ENCODE measurements around the gene ARHGDIG.

Gene ARHGDIG

GRCh38 chr16:281660-282255 is 1.4 kb downstream of the ARHGDIG start:
- DNase-seq: no peak

GRCh38 chr16:282491-282890 is 2.1 kb downstream of the ARHGDIG start:
- no peak for DNase-seq

GRCh38 chr16:283033-283805 is 2.8 kb downstream of the ARHGDIG start, which contains the start of gene PDIA2:
Gene PDIA2, plus strand, starts transcription at chr16:283164. Its CDS starts 6 bp downstream, at chr16:283170.
- DNase-seq: no peak

GRCh38 chr16:284204-285120 is 4.1 kb downstream of the ARHGDIG start:
- no peak for DNase-seq

GRCh38 chr16:285146-286055 is 5.0 kb downstream of the ARHGDIG start:
- DNase-seq: no peak

GRCh38 chr16:286491-287297 is 6.3 kb downstream of the ARHGDIG start:
- DNase-seq: no peak

- DNase-seq: peak; percentile 70
Measured at GRCh38 chr16:287298-287811, 7.0 kb downstream of the ARHGDIG start.

GRCh38 chr16:287981-288920 is 7.9 kb downstream of the ARHGDIG start:
- DNase-seq: no peak

GRCh38 chr16:289395-289997 is 9.1 kb downstream of the ARHGDIG start:
- DNase-seq: no peak

- DNase-seq: no peak
Measured at GRCh38 chr16:290015-290680, 9.8 kb downstream of the ARHGDIG start.

- no peak for DNase-seq
Measured at GRCh38 chr16:290681-291405, 10.5 kb downstream of the ARHGDIG start.

GRCh38 chr16:291539-291938 is 11.1 kb downstream of the ARHGDIG start:
- no peak for DNase-seq

- DNase-seq: no peak
Measured at GRCh38 chr16:293043-293775, 12.8 kb downstream of the ARHGDIG start.

GRCh38 chr16:296276-296675 is 15.9 kb downstream of the ARHGDIG start:
- no peak for DNase-seq

- DNase-seq: no peak
Measured at GRCh38 chr16:296806-297510, 16.6 kb downstream of the ARHGDIG start.

- DNase-seq: no peak
Measured at GRCh38 chr16:297832-298231, 17.4 kb downstream of the ARHGDIG start.

GRCh38 chr16:301235-301634 is 20.8 kb downstream of the ARHGDIG start:
- no peak for DNase-seq

Measured in NCI-H1092 treated with DMSO at 0.1 percent for 48 hours (cell line).